Endothelial cell of umbilical vein (primary cell): ENCODE data around the gene TBC1D14. TPM values are rescaled to one million over a fixed set of nuclear protein-coding genes. Genes with fewer than 3 reads are reported as not detected.
A peak's percentile ranks its signal among the peaks of the same experiment; 100 is the strongest.

Experiments
- BruUV-seq: library from RNA; stranded (reverse); fragments of 400-500 nt; replicated peaks from 2 replicates; lab custom pipeline; 2021; lab: Mats Ljungman, UMichigan
- CTCF ChIA-PET: fragments of 300-600, 350-600 bp; sonication (Branson Sonifier 250); formaldehyde crosslinking; loops from one replicate; lab custom pipeline; 2021; ENCODE audit warnings: antibody characterized with exemption, inconsistent platforms; lab: Charles Lee
- POLR2A ChIA-PET: fragments of 300-600, 350-600 bp; sonication (Branson Sonifier 250); formaldehyde crosslinking; loops from one replicate; lab custom pipeline; 2021; ENCODE audit warnings: antibody characterized with exemption, inconsistent platforms; lab: Charles Lee
- DNase-seq: peaks from one replicate; pipeline ENCODE4 v3.0.0-alpha.2; 2011; ENCODE audit warnings: low read depth, low spot score
- FAIRE-seq: peaks from 2 replicates; lab custom pipeline; 2011; peaks lifted over from hg19 to GRCh38; lab: Jason Lieb, UNC
- H2AFZ ChIP-seq: 2 replicates; pipeline ENCODE4 v1.6.0; 2012; ENCODE audit warnings: low read depth, low read length, control low read depth, inconsistent platforms
- H3K27ac ChIP-seq: 2 replicates; pipeline ENCODE4 v1.5.1; 2011; ENCODE audit warnings: low read depth, mild to moderate bottlenecking, control low read depth, low read length, moderate library complexity; ENCODE audit not compliant: insufficient read depth
- H3K27me3 ChIP-seq, 2 experiments: 2 replicates each; pipeline versions ENCODE4 v1.6.0 to v1.6.1; 2011; ENCODE audit warnings: low read length in 2 of 2, mixed read lengths in 1 of 2; ENCODE audit not compliant: control insufficient read depth in 2 of 2, insufficient read depth in 2 of 2
- H3K36me3 ChIP-seq, 2 experiments: 2 replicates in 1 of 2; 3 replicates in 1 of 2; pipeline ENCODE4 v1.5.1; 2011; ENCODE audit warnings: low read length in 2 of 2, mild to moderate bottlenecking in 1 of 2, moderate library complexity in 1 of 2; ENCODE audit not compliant: control insufficient read depth in 2 of 2, insufficient read depth in 2 of 2; ENCODE audit errors: extremely low read depth in 1 of 2
- H3K4me1 ChIP-seq: 3 replicates; pipeline ENCODE4 v1.5.1; 2011; ENCODE audit warnings: mild to moderate bottlenecking, low read length; ENCODE audit not compliant: control insufficient read depth, insufficient read depth; ENCODE audit errors: extremely low read depth
- H3K4me2 ChIP-seq: 2 replicates; pipeline ENCODE4 v1.6.1; 2011; ENCODE audit warnings: low read length, control low read depth, mixed read lengths; ENCODE audit not compliant: insufficient read depth
- H3K4me3 ChIP-seq, 3 experiments: fragments of 200-600 bp in 1 of 3; sonication (generic), shearing (Covaris generic) in 1 of 3; replicated peaks in 1 of 3; 2 replicates each; pipeline ENCODE4 v1.5.1; 2011 to 2016; ENCODE audit warnings: control low read depth in 3 of 3, low read length in 3 of 3, mild to moderate bottlenecking in 2 of 3, inconsistent platforms in 1 of 3, low read depth in 1 of 3, moderate library complexity in 1 of 3; ENCODE audit not compliant: insufficient read depth in 1 of 3
- H3K79me2 ChIP-seq: 2 replicates; pipeline ENCODE4 v1.6.0; 2012; ENCODE audit warnings: low read length, inconsistent platforms; ENCODE audit not compliant: control insufficient read depth, insufficient read depth
- H3K9ac ChIP-seq: replicated peaks from 2 replicates; pipeline ENCODE3; 2011; ENCODE audit warnings: low read length, control low read depth; ENCODE audit not compliant: insufficient read depth; ENCODE audit errors: extremely low read depth
- H3K9me1 ChIP-seq: replicated peaks from 3 replicates; pipeline ENCODE4 v1.6.0; 2011; ENCODE audit warnings: mild to moderate bottlenecking, low read length; ENCODE audit not compliant: control insufficient read depth, insufficient read depth; ENCODE audit errors: extremely low read depth
- H3K9me3 ChIP-seq: replicated peaks from 2 replicates; pipeline ENCODE4 v1.5.1; 2012; ENCODE audit warnings: low read length, inconsistent platforms; ENCODE audit not compliant: control insufficient read depth, insufficient read depth
- H4K20me1 ChIP-seq: replicated peaks from 2 replicates; pipeline ENCODE3; 2011; ENCODE audit warnings: mild to moderate bottlenecking, low read length; ENCODE audit not compliant: control insufficient read depth, insufficient read depth; ENCODE audit errors: extremely low read depth
- EZH2 ChIP-seq: IDR thresholded peaks from 2 replicates; pipeline ENCODE4 v1.6.1; 2012; ENCODE audit warnings: borderline replicate concordance, low read depth, mild to moderate bottlenecking, moderate library complexity, low read length, inconsistent platforms; ENCODE audit not compliant: severe bottlenecking
- FOS ChIP-seq: IDR thresholded peaks from 2 replicates; pipeline ENCODE4 v1.6.1; 2011; ENCODE audit warnings: mild to moderate bottlenecking, low read length, moderate library complexity, borderline replicate concordance; ENCODE audit not compliant: insufficient read depth
- GATA2 ChIP-seq: IDR thresholded peaks from 2 replicates; pipeline ENCODE4 v1.7.0; 2011; ENCODE audit warnings: low read depth, mild to moderate bottlenecking, moderate library complexity, mixed read lengths, low read length; ENCODE audit not compliant: insufficient read length, insufficient read depth
- JUN ChIP-seq: IDR thresholded peaks from 2 replicates; pipeline ENCODE4 v1.6.1; 2011; ENCODE audit warnings: borderline replicate concordance, low read depth; ENCODE audit not compliant: insufficient read length, insufficient read depth
- MYC ChIP-seq: IDR thresholded peaks from one replicate; pipeline ENCODE4 v1.6.1; 2011; ENCODE audit warnings: mild to moderate bottlenecking, low read depth, low read length
- POLR2A ChIP-seq: IDR thresholded peaks from 2 replicates; pipeline ENCODE4 v1.6.1; 2012; ENCODE audit warnings: low read depth, mild to moderate bottlenecking, control low read depth, low read length
- POLR2AphosphoS5 ChIP-seq: IDR thresholded peaks from 2 replicates; pipeline ENCODE4 v1.6.1; 2012; ENCODE audit warnings: low read depth, mild to moderate bottlenecking, control low read depth, low read length, moderate library complexity; ENCODE audit not compliant: insufficient read depth
- dilution Hi-C: fragments of 300-500 bp; cut with MboI; formaldehyde crosslinking; loops from one replicate; pipeline ENCODE4 v1.15.0; 2019; ENCODE audit warnings: low sequenced_read_pairs; ENCODE audit not compliant: extremely low pct_ligation_motif_present
- intact Hi-C: fragments of 100-400 bp; cut with micrococcal nuclease; formaldehyde crosslinking; loops from one replicate; pipeline ENCODE4 v1.10.0; 2022
- polyA plus RNA-seq, 4 experiments: library from polyadenylated mRNA; depleted of rRNA in 3 of 4; stranded (reverse) in 3 of 4; unstranded in 1 of 4; fragments of >200 nt; gene quantifications; 2 replicates each; pipeline versions ENCODE4 v1.2.1 to v1.2.3, GENCODE V29; 2011 to 2012; ENCODE audit warnings: missing spikeins in 1 of 4
- total RNA-seq: library from RNA; stranded (reverse); gene quantifications from 2 replicates; pipeline ENCODE4 v1.2.3, GENCODE V29; 2021
- TF ChIP-seq, protein P1 (sequence below), 2 donors: IDR thresholded peaks; 1 replicate in 1 of 2; 2 replicates in 1 of 2; pipeline ENCODE4 v1.5.1; 2011; ENCODE audit warnings: low read length in 2 of 2, mild to moderate bottlenecking in 2 of 2, moderate library complexity in 2 of 2, control low read depth in 1 of 2, inconsistent platforms in 1 of 2, low read depth in 1 of 2; ENCODE audit not compliant: insufficient read depth in 1 of 2; ENCODE audit errors: extremely low read depth in 1 of 2
- TF ChIP-seq, protein P2 (sequence below): IDR thresholded peaks from 2 replicates; pipeline ENCODE4 v1.6.1; 2011; ENCODE audit not compliant: insufficient read depth, insufficient read length

TBC1D14 gene
- total and polyA plus RNA-seq, 2 donors (not counting 3 experiments of a cell fraction or from before 2014, with no cell fraction given) = 23.7 to 24.8 TPM

DNA sequence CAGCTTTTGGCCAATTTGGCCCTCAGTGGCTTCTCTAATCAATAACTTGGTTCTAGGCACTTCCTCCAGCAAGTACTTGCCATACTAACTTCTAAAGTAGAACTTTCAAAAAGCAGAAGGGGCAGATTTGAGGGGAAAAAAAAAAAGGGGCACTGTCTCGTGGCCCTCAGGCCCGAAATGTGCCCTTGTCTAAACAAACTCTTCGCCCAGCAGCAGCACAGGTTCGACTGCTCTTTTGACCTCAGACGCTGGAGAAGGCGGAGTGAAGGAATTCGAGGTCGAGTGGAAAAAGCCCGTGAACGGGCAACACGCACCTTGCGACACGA is 157.5 kb downstream of the TBC1D14 start:
- H3K27ac ChIP-seq = peak overlapping the region; percentile 57
- no peak for DNase-seq
- CTCF ChIA-PET = interaction anchor here (0.7 to 8.6 kb wide), 13 partner anchors 12 to 347 kb away, joined by 3 to 79 read pairs (median 4); partner anchors contain the start of genes TADA2B and TBC1D14
- peaks cover 0 to 3% of the 10 kb centered on the region in 2 experiments for H3K27me3 ChIP-seq
- dilution Hi-C loops = no loop called here
- FAIRE-seq = no peak
- no peak for TF ChIP-seq GATA2
- TF ChIP-seq, protein P1, sequence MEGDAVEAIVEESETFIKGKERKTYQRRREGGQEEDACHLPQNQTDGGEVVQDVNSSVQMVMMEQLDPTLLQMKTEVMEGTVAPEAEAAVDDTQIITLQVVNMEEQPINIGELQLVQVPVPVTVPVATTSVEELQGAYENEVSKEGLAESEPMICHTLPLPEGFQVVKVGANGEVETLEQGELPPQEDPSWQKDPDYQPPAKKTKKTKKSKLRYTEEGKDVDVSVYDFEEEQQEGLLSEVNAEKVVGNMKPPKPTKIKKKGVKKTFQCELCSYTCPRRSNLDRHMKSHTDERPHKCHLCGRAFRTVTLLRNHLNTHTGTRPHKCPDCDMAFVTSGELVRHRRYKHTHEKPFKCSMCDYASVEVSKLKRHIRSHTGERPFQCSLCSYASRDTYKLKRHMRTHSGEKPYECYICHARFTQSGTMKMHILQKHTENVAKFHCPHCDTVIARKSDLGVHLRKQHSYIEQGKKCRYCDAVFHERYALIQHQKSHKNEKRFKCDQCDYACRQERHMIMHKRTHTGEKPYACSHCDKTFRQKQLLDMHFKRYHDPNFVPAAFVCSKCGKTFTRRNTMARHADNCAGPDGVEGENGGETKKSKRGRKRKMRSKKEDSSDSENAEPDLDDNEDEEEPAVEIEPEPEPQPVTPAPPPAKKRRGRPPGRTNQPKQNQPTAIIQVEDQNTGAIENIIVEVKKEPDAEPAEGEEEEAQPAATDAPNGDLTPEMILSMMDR (IDR thresholded peaks at IDR 0.05; ENCODE audit: extremely low read depth in 1 of 2, insufficient read depth in 1 of 2, low read depth in 1 of 2, low read length in 2 of 2) = no peak
- TF ChIP-seq, protein P2, sequence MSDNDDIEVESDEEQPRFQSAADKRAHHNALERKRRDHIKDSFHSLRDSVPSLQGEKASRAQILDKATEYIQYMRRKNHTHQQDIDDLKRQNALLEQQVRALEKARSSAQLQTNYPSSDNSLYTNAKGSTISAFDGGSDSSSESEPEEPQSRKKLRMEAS = no peak
- no peak for TF ChIP-seq FOS
- no peak for TF ChIP-seq POLR2A
- no peak for TF ChIP-seq JUN
- no peak for TF ChIP-seq EZH2
- no peak for TF ChIP-seq MYC
- TF ChIP-seq POLR2AphosphoS5 = no peak
- H3K4me3 ChIP-seq = peak overlapping the region; percentile 44 to 99 (median 58)
- H3K9ac ChIP-seq = peak overlapping the region; percentile 69
- POLR2A ChIA-PET = interaction anchor here (1.0 to 2.1 kb wide), 5 partner anchors 10 to 158 kb away, joined by 3 to 10 read pairs (median 3); partner anchors contain the start of gene TADA2B
- BruUV-seq = no TSS peak
- intact Hi-C loops = no loop called here
- no peaks in the 10 kb centered on the region for H3K9me3 ChIP-seq
- peaks cover 6 to 18% of the 10 kb centered on the region in 2 experiments for H3K36me3 ChIP-seq
- peaks cover 44% of the 10 kb centered on the region for H3K79me2 ChIP-seq
- H2AFZ ChIP-seq = peak overlapping the region; percentile 43
- H3K4me1 ChIP-seq = peaks cover 20% of the 10 kb centered on the region
- H3K4me2 ChIP-seq = peak overlapping the region; percentile 89
- H4K20me1 ChIP-seq = no peaks in the 10 kb centered on the region
- H3K9me1 ChIP-seq = no peaks in the 10 kb centered on the region
